H1 (cell line): ENCODE measurements around the gene IGSF11. TPM values are rescaled to one million over a fixed set of nuclear protein-coding genes. Genes with fewer than 3 reads are reported as not detected.

ENCODE experiments used
- CTCF ChIA-PET: fragments of 300-600 bp; sonication (Branson Sonifier 250); formaldehyde crosslinking; loops from one replicate; lab custom pipeline; 2021; ENCODE audit not compliant: partially characterized antibody; lab: Charles Lee
- POLR2A ChIA-PET: fragments of 300-600 bp; sonication (Branson Sonifier 250); formaldehyde crosslinking; loops from one replicate; lab custom pipeline; 2021; ENCODE audit warnings: inconsistent platforms; ENCODE audit not compliant: partially characterized antibody; lab: Charles Lee
- DNase-seq, 2 experiments: peaks; one replicate each; pipeline versions ENCODE4 v3.0.0 to v3.0.0-alpha.2; 2010 to 2022; ENCODE audit warnings: low spot score in 2 of 2, low read depth in 1 of 2, mixed read lengths in 1 of 2
- FAIRE-seq: peaks from 2 replicates; lab custom pipeline; 2011; peaks lifted over from hg19 to GRCh38; lab: Jason Lieb, UNC
- H2AFZ ChIP-seq: 2 replicates; pipeline ENCODE4 v1.8.1; 2012; ENCODE audit warnings: low read length, inconsistent platforms
- H2AK5ac ChIP-seq: 2 replicates; pipeline ENCODE4 v1.6.1; 2013; ENCODE audit warnings: low read depth, low read length
- H2BK120ac ChIP-seq: replicated peaks from 2 replicates; pipeline ENCODE3; 2013; ENCODE audit warnings: low read depth, low read length, inconsistent platforms
- H2BK12ac ChIP-seq: 2 replicates; pipeline ENCODE4 v1.6.1; 2013; ENCODE audit warnings: low read depth, low read length
- H2BK15ac ChIP-seq: 2 replicates; pipeline ENCODE4 v1.6.1; 2013; ENCODE audit warnings: low read length
- H2BK20ac ChIP-seq: 2 replicates; pipeline ENCODE4 v1.6.1; 2013; ENCODE audit warnings: low read length
- H2BK5ac ChIP-seq: 2 replicates; pipeline ENCODE4 v1.6.1; 2013; ENCODE audit warnings: low read depth, low read length
- H3K14ac ChIP-seq: 2 replicates; pipeline ENCODE4 v1.6.1; 2013; ENCODE audit warnings: inconsistent platforms; ENCODE audit not compliant: insufficient read length
- H3K18ac ChIP-seq: 2 replicates; pipeline ENCODE4 v1.6.1; 2013; ENCODE audit warnings: low read length; ENCODE audit errors: extremely low read depth
- H3K23ac ChIP-seq: 2 replicates; pipeline ENCODE4 v1.6.1; 2013; ENCODE audit warnings: inconsistent platforms; ENCODE audit not compliant: insufficient read length
- H3K23me2 ChIP-seq: 2 replicates; pipeline ENCODE4 v1.6.1; 2013; ENCODE audit warnings: low read depth, low read length
- H3K27ac ChIP-seq: 2 replicates; pipeline ENCODE4 v1.6.1; 2011; ENCODE audit warnings: low read depth, low read length, inconsistent platforms
- H3K27me3 ChIP-seq, 4 experiments: replicated peaks in 1 of 4; 1 replicate in 1 of 4; 2 replicates in 3 of 4; pipeline versions ENCODE4 v1.6.1 to v1.8.1; 2011 to 2013; ENCODE audit warnings: low read length in 3 of 4, mild to moderate bottlenecking in 3 of 4, inconsistent platforms in 2 of 4, mixed read lengths in 2 of 4, moderate library complexity in 1 of 4; ENCODE audit not compliant: control insufficient read depth in 3 of 4, insufficient read depth in 3 of 4; ENCODE audit errors: extremely low read depth in 1 of 4
- H3K36me3 ChIP-seq, 4 experiments: 2 replicates each; pipeline versions ENCODE4 v1.6.1 to v1.8.1; 2011 to 2013; ENCODE audit warnings: mild to moderate bottlenecking in 4 of 4, low read length in 3 of 4, moderate library complexity in 2 of 4, control low read depth in 1 of 4, inconsistent platforms in 1 of 4; ENCODE audit not compliant: insufficient read depth in 4 of 4, control insufficient read depth in 2 of 4
- H3K4ac ChIP-seq: replicated peaks from 2 replicates; pipeline ENCODE3; 2013; ENCODE audit warnings: low read length, low read depth, mixed read lengths, inconsistent platforms; ENCODE audit not compliant: insufficient read length
- H3K4me1 ChIP-seq, 4 experiments: replicated peaks in 1 of 4; 1 replicate in 1 of 4; 2 replicates in 3 of 4; pipeline versions ENCODE4 v1.6.1 to v1.8.1; 2011 to 2013; ENCODE audit warnings: low read length in 3 of 4, inconsistent platforms in 2 of 4, mixed read lengths in 1 of 4; ENCODE audit not compliant: insufficient read depth in 4 of 4, control insufficient read depth in 3 of 4
- H3K4me2 ChIP-seq, 2 experiments: 2 replicates each; pipeline versions ENCODE4 v1.6.1 to v1.8.1; 2011 to 2013; ENCODE audit warnings: low read depth in 2 of 2, low read length in 2 of 2, control low read depth in 1 of 2, inconsistent platforms in 1 of 2, mild to moderate bottlenecking in 1 of 2; ENCODE audit not compliant: insufficient read depth in 1 of 2
- H3K4me3 ChIP-seq, 4 experiments: fragments of 200-600, 300-600 bp in 1 of 4; sonication (generic), shearing (Covaris generic), sonication (Bioruptor Twin) in 1 of 4; 2 replicates each; pipeline versions ENCODE4 v1.5.1 to v1.8.1; 2011 to 2016; ENCODE audit warnings: low read length in 4 of 4, low read depth in 3 of 4, control low read depth in 2 of 4, inconsistent platforms in 2 of 4, mild to moderate bottlenecking in 2 of 4, mixed read lengths in 1 of 4, moderate library complexity in 1 of 4; ENCODE audit not compliant: insufficient read depth in 2 of 4; ENCODE audit errors: extremely low read depth in 1 of 4
- H3K56ac ChIP-seq: replicated peaks from 2 replicates; pipeline ENCODE3; 2013; ENCODE audit warnings: low read depth, mild to moderate bottlenecking, mixed read lengths, low read length, inconsistent platforms; ENCODE audit not compliant: insufficient read length
- H3K79me1 ChIP-seq: 2 replicates; pipeline ENCODE4 v1.6.1; 2013; ENCODE audit warnings: low read depth, low read length, control low read depth
- H3K79me2 ChIP-seq, 2 experiments: 2 replicates each; pipeline versions ENCODE4 v1.6.1 to v1.8.1; 2012 to 2013; ENCODE audit warnings: low read length in 2 of 2, mild to moderate bottlenecking in 2 of 2, inconsistent platforms in 1 of 2; ENCODE audit not compliant: insufficient read depth in 2 of 2, control insufficient read depth in 1 of 2
- H3K9ac ChIP-seq, 4 experiments: replicated peaks in 1 of 4; 1 replicate in 1 of 4; 2 replicates in 3 of 4; pipeline versions ENCODE4 v1.6.1 to v1.8.1; 2011 to 2013; ENCODE audit warnings: low read depth in 3 of 4, low read length in 3 of 4, control low read depth in 2 of 4, mild to moderate bottlenecking in 2 of 4, moderate library complexity in 2 of 4, inconsistent platforms in 1 of 4; ENCODE audit errors: extremely low read depth in 1 of 4
- H3K9me3 ChIP-seq, 2 experiments: 2 replicates each; pipeline versions ENCODE4 v1.6.1 to v1.8.1; 2012 to 2013; ENCODE audit warnings: mild to moderate bottlenecking in 2 of 2, moderate library complexity in 2 of 2, control low read depth in 1 of 2, inconsistent platforms in 1 of 2, low read depth in 1 of 2, low read length in 1 of 2, mixed read lengths in 1 of 2; ENCODE audit not compliant: insufficient read depth in 2 of 2
- H4K20me1 ChIP-seq, 2 experiments: replicated peaks in 1 of 2; 2 replicates each; pipeline versions ENCODE3 to v1.8.1; 2011 to 2013; ENCODE audit warnings: inconsistent platforms in 2 of 2, low read length in 2 of 2, mild to moderate bottlenecking in 1 of 2; ENCODE audit not compliant: insufficient read depth in 2 of 2, control insufficient read depth in 1 of 2
- H4K5ac ChIP-seq: 2 replicates; pipeline ENCODE4 v1.6.1; 2013; ENCODE audit warnings: low read length, low read depth, mixed read lengths, inconsistent platforms; ENCODE audit not compliant: insufficient read length
- H4K8ac ChIP-seq: 2 replicates; pipeline ENCODE4 v1.8.0; 2013; ENCODE audit warnings: mild to moderate bottlenecking, moderate library complexity, low read length, inconsistent platforms; ENCODE audit not compliant: insufficient read depth; ENCODE audit errors: extremely low read depth
- H4K91ac ChIP-seq: replicated peaks from 2 replicates; pipeline ENCODE3; 2013; ENCODE audit warnings: low read length, mixed read lengths, inconsistent platforms; ENCODE audit not compliant: insufficient read length
- BACH1 ChIP-seq: IDR thresholded peaks from 2 replicates; pipeline ENCODE4 v1.6.1; 2012; ENCODE audit warnings: low read length, improper control_type of control experiment
- CEBPB ChIP-seq: IDR thresholded peaks from 2 replicates; pipeline ENCODE4 v1.6.1; 2012; ENCODE audit warnings: low read depth, low read length
- CHD1 ChIP-seq: IDR thresholded peaks from 2 replicates; pipeline ENCODE4 v1.6.1; 2012; ENCODE audit warnings: low read depth, low read length, improper control_type of control experiment
- CTBP2 ChIP-seq: IDR thresholded peaks from 2 replicates; pipeline ENCODE4 v1.7.0; 2011; ENCODE audit warnings: borderline replicate concordance, mild to moderate bottlenecking, moderate library complexity, mixed read lengths, low read length; ENCODE audit not compliant: insufficient read depth, insufficient read length
- EGR1 ChIP-seq: IDR thresholded peaks from 2 replicates; pipeline ENCODE4 v1.6.1; 2011; ENCODE audit warnings: low read depth, low read length, borderline replicate concordance
- EP300 ChIP-seq, 2 experiments: IDR thresholded peaks; 1 replicate in 1 of 2; 2 replicates in 1 of 2; pipeline ENCODE4 v1.6.1; 2011 to 2012; ENCODE audit warnings: low read depth in 2 of 2, low read length in 2 of 2, mild to moderate bottlenecking in 2 of 2, borderline replicate concordance in 1 of 2, inconsistent platforms in 1 of 2, moderate library complexity in 1 of 2
- HDAC2 ChIP-seq, 2 experiments: fragments of 300-600 bp in 1 of 2; sonication (generic) in 1 of 2; IDR thresholded peaks; 2 replicates each; pipeline ENCODE4 v1.6.1; 2011 to 2012; ENCODE audit warnings: low read depth in 2 of 2, low read length in 2 of 2, mild to moderate bottlenecking in 2 of 2, moderate library complexity in 2 of 2, borderline replicate concordance in 1 of 2, inconsistent platforms in 1 of 2
- JUND ChIP-seq: IDR thresholded peaks from 2 replicates; pipeline ENCODE4 v1.6.1; 2011; ENCODE audit warnings: mild to moderate bottlenecking, improper control_type of control experiment, low read length
- MAX ChIP-seq: IDR thresholded peaks from 2 replicates; pipeline ENCODE4 v1.6.1; 2012; ENCODE audit warnings: inconsistent platforms
- RAD21 ChIP-seq, 2 experiments: IDR thresholded peaks in 1 of 2; conservative IDR thresholded peaks in 1 of 2; 2 replicates each; pipeline ENCODE4 v1.6.1; 2011; ENCODE audit warnings: low read depth in 2 of 2, low read length in 2 of 2, improper control_type of control experiment in 1 of 2, inconsistent platforms in 1 of 2, mild to moderate bottlenecking in 1 of 2, moderate library complexity in 1 of 2
- RBBP5 ChIP-seq: IDR thresholded peaks from 2 replicates; pipeline ENCODE4 v1.7.1; 2012; ENCODE audit warnings: low read depth, mild to moderate bottlenecking, inconsistent platforms, low read length, moderate library complexity, borderline replicate concordance
- RXRA ChIP-seq: IDR thresholded peaks from 2 replicates; pipeline ENCODE4 v1.6.1; 2011; ENCODE audit warnings: low read depth, mild to moderate bottlenecking, low read length, moderate library complexity; ENCODE audit not compliant: insufficient read depth
- TAF1 ChIP-seq: IDR thresholded peaks from 2 replicates; pipeline ENCODE4 v1.6.1; 2011; ENCODE audit warnings: mild to moderate bottlenecking, low read depth, low read length
- TBP ChIP-seq: IDR thresholded peaks from 2 replicates; pipeline ENCODE4 v1.6.1; 2011; ENCODE audit warnings: low read depth, low read length, improper control_type of control experiment
- YY1 ChIP-seq: IDR thresholded peaks from 2 replicates; pipeline ENCODE4 v1.6.1; 2011; ENCODE audit warnings: low read depth, mild to moderate bottlenecking, low read length
- polyA plus RNA-seq, 7 experiments: library from polyadenylated mRNA; depleted of rRNA in 3 of 7; stranded (reverse) in 5 of 7; unstranded in 2 of 7; fragments of >200 nt in 5 of 7; fragments of 200-250 nt in 2 of 7; gene quantifications; 1 replicate in 5 of 7; 2 replicates in 1 of 7; 4 replicates in 1 of 7; pipeline versions ENCODE4 v1.2.1 to v1.2.3, GENCODE V29; 2011 to 2013; ENCODE audit warnings: missing spikeins in 2 of 7, mixed read lengths in 2 of 7
- total RNA-seq: library from RNA; stranded (reverse); fragmentation: NEBNext Ultra II Directional; extraction: Animal tissue kit (Norgen Biotek cat#: 25700); gene quantifications from 2 replicates; pipeline ENCODE4 v1.2.1, GENCODE V29; 2021

Gene IGSF11
- total and polyA plus RNA-seq, 2 of the 8 experiments (the other 6 are each of a cell fraction or from before 2014, with no cell fraction given) = 1.1 to 4.1 TPM

- no peak overlapping the region for H3K9ac ChIP-seq
- H2BK20ac ChIP-seq = no peak overlapping the region
- H3K18ac ChIP-seq = no peak overlapping the region
- H2BK5ac ChIP-seq = no peak overlapping the region
- H3K27me3 ChIP-seq = no peaks in the 10 kb centered on the region
- H2BK120ac ChIP-seq = no peak overlapping the region
- no peak overlapping the region for H2BK15ac ChIP-seq
- H3K36me3 ChIP-seq = no peaks in the 10 kb centered on the region
- H3K14ac ChIP-seq = no peak overlapping the region
- H3K4ac ChIP-seq = no peak overlapping the region
- no peak overlapping the region for H3K27ac ChIP-seq
- DNase-seq = no peak
- H3K4me3 ChIP-seq = no peak overlapping the region
- H4K20me1 ChIP-seq = no peaks in the 10 kb centered on the region
- no peaks in the 10 kb centered on the region for H3K79me2 ChIP-seq
- no peak overlapping the region for H4K8ac ChIP-seq
- H4K91ac ChIP-seq = no peak overlapping the region
- CTCF ChIA-PET = interaction anchor here (8.0 kb wide), 1 partner anchor 26 kb away, joined by 42 read pairs; no protein-coding TSS in a partner anchor
- H3K23ac ChIP-seq = no peak overlapping the region
- H2AK5ac ChIP-seq = no peak overlapping the region
- no peak overlapping the region for H2AFZ ChIP-seq
- FAIRE-seq = no peak
- no peak overlapping the region for H2BK12ac ChIP-seq
- peaks cover 0 to 3% (median 0%) of the 10 kb centered on the region in 4 experiments; a peak in 2 of 7 replicates for H3K4me1 ChIP-seq
- H3K4me2 ChIP-seq = no peak overlapping the region
- POLR2A ChIA-PET = interaction anchor here (0.6 to 1.3 kb wide), 2 partner anchors 16 to 1288 kb away, joined by 3 read pairs; no protein-coding TSS in a partner anchor
- H3K79me1 ChIP-seq = no peaks in the 10 kb centered on the region
- no peak overlapping the region for H3K56ac ChIP-seq
- no peaks in the 10 kb centered on the region for H3K9me3 ChIP-seq
- no peak overlapping the region for H4K5ac ChIP-seq
- H3K23me2 ChIP-seq = no peaks in the 10 kb centered on the region
- TF ChIP-seq RAD21 (IDR thresholded peaks at IDR 0.05 in 1 of 2, conservative IDR thresholded peaks at IDR 0.05 in 1 of 2; ENCODE audit: low read depth in 2 of 2, low read length in 2 of 2) (no peak), MAX (no peak), JUND (no peak), CTBP2 (no peak), EGR1 (no peak), EP300 (IDR thresholded peaks at IDR 0.05; ENCODE audit: borderline replicate concordance in 1 of 2, low read depth in 2 of 2, low read length in 2 of 2) (no peak), HDAC2 (IDR thresholded peaks at IDR 0.05; ENCODE audit: borderline replicate concordance in 1 of 2, low read depth in 2 of 2, low read length in 2 of 2) (no peak), CHD1 (no peak), TBP (no peak), CEBPB (no peak), RXRA (no peak), YY1 (no peak), BACH1 (no peak), RBBP5 (no peak), TAF1 (no peak)
Observed at GRCh38 chr3:118909763-118910162, 124.9 kb downstream of the IGSF11 start.
